Stimulated activated CD8-positive, alpha-beta memory T cell treated with anti-CD3 and anti-CD28 coated beads, Interleukin-7, amount 100 ng/mL, for 48 hours (primary cell): ENCODE data around the gene TCIRG1.
"Not testable (repeated sequence)": the region's sequence is repeated elsewhere in the genome, so short reads cannot be mapped to it uniquely, and the experiment has no call there.

Experiments
- DNase-seq, 2 donors: peaks; one replicate each; pipeline ENCODE4 v3.0.0-alpha.2; 2020; ENCODE audit warnings: low read depth in 1 of 2; ENCODE audit errors: extremely low read depth in 1 of 2

TCIRG1 gene

DNA sequence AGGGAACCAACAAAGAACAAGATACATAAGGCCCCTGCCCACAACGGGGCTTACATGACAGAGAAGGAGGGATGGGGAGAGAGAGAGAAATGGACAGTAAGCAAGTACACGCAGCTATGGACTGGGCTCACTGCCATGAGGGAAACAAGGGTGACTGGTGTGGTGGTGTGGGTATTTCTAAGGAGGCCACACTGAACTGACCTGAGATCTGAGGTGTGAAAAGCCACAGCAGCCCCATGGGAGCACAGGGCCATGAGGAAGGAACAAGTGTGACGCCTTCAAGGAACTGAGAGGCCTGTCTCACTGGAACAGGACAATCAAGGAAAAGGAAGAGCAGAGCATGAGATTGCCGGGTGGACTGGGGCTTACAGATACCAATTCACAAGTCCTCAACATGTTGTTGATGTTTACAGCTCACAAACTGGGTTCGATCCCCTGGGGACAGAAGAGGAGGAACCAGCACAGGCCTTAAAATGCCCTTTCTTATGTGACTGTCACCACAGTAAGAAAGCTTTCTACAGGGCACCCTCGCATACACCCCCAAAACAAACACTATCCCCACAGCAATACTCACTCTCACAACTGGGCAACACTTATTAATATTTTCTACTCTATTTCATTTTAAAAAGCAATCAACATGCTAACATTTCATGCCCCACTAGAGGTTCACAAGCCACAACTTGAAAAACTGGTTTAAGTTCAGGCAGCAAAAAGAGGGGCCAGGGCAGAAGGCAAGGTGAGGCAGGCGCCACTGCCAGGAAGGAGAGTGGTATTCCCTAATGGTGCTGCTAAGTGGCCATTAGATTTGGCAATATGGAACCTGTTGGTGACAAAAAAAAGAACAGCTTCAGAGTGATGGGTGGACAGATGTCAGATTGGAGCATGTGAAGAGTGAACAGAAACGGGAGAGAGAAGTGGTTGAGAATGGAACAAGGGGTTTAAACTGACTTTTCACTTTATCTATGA lies 39.1 kb downstream of the TCIRG1 start:
- DNase-seq, result no peak

DNA sequence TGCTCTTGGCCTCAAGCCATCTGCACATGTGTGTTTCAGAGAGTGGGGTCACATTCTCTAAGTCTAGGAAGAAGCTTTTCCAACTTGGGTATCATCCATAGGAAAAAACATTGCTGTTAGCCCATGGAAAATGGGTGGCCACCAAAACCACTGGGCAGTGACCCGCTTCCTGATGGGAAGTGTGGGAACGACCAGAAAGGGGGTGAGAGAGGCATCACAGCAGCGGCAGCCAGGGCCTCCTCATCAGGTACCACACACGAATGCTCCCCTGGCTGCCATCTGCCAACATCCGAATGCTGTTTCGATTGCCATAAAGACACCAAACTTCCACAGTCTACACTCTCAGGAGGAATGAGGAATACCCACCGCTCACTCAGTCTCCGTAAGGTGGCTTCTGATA lies 42.0 kb downstream of the TCIRG1 start:
- no peak for DNase-seq

DNA sequence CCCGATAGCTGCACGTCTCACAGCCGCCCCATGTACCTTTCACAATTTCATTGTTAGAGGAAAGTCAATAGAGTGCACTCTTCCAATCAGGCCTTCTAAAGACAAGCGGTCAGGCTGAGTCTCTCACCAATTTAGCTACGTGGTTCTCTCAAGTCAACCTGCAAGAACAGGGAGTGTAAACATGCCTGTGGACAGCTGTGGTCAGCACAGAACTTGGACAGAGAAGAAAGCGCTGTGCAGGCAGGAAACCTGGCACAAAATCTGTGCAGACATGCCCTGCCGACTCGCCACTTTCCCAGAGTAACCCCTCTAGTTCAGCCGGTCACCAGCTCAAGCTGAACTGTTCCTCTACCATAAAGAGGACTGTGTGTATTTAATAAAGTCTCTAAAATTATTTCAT lies 42.9 kb downstream of the TCIRG1 start:
- DNase-seq, result no peak

DNA sequence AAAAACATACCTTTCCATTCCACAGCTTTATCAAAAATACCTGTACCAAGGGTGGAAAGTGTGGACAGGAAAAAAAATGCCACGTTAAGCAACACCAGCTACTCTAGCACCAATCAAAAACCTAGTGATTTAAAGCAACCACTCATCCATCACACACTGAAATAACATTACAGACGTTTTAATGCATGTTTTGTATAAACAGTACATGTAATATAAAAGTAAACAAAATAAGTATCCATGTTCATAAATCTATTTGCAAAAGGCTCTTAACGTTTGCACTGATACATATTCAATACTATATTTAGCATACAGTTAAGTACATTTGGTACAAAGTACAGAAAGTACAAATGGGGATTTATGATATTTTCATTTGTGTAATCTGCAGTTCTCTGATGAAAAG lies 43.7 kb downstream of the TCIRG1 start:
- DNase-seq, result no peak

DNA sequence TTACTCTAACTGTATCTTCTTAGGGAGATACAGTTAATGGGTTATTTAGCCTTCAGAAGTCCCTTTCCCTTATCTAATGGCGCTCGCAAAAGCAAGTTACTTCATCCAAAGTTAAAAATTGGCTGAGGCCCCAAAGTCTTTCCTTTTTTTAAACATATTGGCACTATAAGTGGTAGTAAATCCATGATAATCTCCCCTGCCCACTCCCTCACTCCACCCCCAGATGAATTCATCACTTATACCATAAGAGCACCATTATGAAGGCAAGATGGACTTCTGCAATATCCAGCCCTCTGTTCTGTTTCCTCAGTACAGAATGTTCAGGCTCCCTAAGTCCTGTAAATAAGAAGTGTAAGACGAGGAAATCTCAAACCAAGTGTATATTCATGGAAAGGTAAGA lies 44.7 kb downstream of the TCIRG1 start:
- DNase-seq, result no peak

DNA sequence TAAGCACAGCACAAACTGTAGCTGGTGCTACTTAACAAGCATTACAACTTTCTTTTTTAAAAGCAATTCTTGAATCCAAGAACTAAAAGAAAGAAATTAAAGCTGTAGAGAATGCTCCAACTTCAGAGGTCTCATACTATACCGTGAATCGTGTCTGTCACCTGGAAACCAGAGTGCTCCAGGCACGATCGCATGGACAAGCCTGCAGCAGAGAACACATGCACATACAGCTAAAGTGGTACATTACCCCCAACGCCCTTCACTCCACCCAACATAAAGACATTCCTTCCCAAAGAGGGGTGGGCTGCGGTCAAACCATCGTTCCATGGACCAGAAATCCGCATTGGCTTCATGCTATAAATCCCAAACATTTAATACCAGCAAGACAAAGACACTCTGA lies 50.9 kb downstream of the TCIRG1 start:
- DNase-seq, result no peak

DNA sequence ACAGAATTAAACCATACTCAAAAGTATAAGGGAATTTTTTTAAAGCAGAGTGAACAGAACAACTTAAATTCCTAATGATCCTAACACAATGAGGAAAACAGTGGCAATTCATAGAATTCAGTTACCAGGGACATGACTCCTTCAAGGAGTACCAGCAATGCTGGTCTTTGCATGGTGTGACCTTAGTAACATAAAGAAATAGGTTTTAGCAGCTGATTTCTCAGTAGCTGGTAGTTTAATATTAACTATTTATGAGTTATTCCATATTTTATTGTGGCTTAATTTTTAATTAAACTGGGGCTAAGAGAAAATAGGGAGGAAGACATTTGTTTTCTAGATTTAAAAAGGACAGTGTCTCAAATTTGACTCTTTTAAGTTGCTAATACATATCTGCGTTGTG lies 51.5 kb downstream of the TCIRG1 start:
- DNase-seq, result no peak

DNA sequence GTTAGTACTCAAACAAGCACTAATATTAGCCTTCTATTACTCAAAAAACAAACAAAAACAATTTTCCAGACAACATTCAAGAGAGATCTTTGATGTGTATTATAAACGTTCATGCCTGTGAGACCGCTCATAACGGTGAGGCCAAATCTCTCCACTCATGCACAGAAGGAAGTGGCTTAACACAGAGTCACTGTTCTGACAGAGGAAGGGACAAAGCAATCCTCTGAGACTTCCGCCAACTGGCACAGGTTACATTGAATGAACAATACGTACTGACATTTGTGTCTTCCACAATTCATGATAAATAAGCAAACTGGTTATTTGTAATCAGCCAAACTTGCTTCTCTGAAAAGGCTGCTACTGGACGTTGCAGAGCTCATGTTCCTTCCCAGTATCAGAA lies 51.9 kb downstream of the TCIRG1 start:
- no peak for DNase-seq

DNA sequence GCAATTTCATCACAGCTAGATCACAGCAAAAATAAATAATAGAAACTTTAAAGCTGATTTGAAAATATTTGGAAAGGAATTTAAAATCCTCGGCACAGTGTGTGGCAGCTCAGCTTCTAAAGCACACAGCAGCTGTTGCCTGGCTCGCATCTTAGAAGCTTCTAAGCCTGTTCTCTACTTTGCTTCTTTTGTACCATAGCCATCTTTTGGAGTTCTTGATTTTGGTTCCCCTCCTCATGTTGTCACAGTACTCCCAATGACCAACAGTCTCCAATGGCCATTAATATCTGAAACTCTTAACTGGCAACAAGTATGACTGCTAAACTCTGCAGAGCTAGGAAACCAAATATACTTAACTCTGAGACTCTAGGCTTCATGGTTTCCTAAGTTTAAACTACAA lies 53.6 kb downstream of the TCIRG1 start:
- DNase-seq, result no peak

DNA sequence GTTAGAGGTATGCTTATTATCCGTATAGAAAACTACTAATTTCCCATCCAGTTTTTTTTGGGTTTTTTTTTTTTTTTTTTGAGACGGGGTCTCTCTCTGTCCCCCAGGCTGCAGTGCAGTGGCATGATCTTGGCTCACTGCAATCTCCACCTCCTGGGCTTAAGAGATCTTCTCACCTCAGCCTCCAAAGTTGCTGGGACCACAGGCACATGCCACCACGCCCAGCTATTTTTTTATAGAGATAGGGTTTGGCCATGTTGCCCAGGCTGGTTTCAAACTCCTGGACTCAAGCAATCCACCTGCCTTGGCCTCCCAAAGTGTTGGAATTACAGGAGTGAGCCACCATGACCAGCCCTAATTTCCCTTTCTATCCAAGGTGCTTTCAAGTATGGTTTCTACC lies 54.1 kb downstream of the TCIRG1 start:
- DNase-seq, result not testable (repeated sequence)

DNA sequence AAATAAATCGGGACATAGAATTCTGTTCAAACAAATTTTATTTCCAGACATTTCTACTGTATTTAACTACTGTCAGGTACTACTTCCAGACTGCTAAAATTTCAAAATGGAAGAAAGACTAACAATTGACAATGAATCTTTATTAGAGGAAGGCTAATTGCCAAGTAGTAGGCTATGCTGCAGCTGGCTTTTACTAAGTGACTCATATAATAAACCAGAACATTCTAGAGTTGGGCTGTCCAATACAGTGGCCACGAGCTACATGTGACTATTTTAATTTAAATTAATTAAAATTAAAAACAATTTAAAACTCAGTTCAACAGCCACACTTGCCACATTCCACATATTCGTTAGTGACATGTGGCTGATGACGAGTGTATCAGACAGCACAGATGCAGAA lies 54.7 kb downstream of the TCIRG1 start:
- no peak for DNase-seq

DNA sequence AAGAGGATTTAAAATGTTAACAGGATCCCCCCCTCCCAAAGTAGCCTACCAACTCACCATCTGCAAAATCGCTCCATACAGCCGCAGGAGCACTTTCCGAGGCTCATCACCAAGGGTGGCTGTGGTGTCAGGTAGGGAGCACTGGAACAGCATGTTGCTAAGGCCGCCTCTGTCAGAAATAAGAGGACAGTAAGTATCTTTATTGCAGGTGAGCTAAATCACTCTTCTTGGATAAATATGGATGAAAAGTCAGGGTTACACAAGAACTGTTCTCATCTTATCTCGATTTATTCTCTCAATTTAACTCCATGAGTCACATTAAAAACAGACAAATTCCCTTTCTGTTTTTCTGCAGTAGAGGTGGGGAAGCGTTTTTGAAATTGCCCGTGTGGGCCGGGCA lies 58.1 kb downstream of the TCIRG1 start:
- no peak for DNase-seq

DNA sequence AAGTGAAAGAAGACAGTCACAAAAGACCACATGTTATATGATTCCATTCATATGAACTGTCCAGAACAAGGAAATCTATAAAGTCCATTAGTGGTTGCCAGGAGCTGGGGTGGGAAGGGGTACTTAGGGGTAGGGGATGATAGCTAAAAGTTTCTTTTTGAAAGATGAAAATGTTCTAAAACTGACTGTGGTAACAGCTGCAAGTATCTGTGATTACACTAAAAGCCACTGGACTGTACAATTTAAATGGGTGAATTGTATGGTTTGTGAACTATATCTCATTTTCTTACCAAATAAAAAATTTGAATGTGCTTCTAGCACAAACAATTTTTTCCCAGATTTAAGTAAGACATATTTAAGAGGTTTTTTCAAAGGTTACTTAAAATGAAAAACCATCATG lies 60.2 kb downstream of the TCIRG1 start:
- DNase-seq, result no peak

DNA sequence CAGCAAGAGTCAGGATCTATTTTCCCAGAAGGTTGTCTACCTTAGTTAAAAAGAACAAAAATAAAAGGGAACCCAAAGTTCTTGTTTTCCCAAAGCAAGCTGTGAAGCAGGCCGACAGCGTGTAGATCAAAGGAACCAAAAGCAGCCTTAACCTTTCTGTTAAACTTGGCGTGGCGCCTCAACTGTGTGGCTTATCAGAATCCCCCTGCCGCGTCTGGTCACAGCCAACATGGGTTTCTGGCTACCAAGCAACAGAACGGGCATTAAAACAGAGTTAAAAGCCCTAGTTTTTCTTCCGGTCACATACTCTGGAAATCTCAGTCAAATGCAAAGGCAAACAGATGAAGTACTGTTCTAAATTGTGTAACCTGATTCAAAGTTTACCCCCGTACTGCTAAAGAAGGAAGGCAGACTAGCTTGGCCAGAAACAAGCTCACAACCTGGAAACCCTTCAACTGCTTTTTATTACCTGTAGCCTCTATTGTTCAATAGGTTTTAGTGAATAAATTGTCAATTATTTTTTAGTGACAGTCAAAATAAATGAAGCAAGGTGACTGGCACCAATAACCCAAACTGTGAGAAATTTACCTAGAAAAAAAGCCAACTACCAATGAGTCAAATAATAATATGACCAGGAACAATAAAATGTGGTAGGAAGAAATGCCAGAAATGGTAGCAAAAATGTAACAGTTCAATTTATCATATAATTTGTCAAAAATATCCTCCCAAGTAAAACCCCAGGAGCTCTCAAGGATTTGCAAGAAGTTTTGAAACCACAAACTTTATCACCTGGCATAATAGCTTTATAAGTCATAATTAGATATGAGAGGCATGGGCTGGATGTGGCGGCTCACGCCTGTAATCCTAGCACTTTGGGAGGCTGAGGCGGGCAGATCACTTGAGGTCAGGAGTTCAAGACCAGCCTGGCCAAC lies 60.9 kb downstream of the TCIRG1 start:
- DNase-seq, result no peak
